ENCODE results near the gene TAOK3. TPM values are rescaled to one million over a fixed set of nuclear protein-coding genes. Genes with fewer than 3 reads are reported as not detected.

TAOK3 gene
- polyA plus RNA-seq, 1 experiment = 18.3 TPM

DNA sequence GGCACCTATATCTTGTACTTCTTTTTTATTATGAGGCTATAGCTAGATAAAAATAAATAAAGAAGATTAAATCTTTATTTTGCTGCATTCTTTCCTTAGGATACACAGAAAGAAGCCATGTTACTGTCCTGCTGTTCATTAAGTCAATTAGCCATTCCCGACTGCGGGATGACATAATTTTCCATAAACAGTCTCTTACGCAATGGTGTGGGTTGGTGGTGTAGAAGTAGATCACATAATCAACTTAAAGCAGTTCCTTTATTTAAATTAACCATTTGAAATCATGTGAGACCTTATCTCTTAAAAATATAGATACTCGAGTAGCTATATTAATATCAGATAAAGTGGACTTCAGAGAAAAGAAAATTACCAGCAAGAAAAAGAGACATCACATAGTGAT is 40.2 kb downstream of the TAOK3 start:
- no peak for DNase-seq (ENCODE audit: low read depth)
- TF ChIP-seq, protein P1, sequence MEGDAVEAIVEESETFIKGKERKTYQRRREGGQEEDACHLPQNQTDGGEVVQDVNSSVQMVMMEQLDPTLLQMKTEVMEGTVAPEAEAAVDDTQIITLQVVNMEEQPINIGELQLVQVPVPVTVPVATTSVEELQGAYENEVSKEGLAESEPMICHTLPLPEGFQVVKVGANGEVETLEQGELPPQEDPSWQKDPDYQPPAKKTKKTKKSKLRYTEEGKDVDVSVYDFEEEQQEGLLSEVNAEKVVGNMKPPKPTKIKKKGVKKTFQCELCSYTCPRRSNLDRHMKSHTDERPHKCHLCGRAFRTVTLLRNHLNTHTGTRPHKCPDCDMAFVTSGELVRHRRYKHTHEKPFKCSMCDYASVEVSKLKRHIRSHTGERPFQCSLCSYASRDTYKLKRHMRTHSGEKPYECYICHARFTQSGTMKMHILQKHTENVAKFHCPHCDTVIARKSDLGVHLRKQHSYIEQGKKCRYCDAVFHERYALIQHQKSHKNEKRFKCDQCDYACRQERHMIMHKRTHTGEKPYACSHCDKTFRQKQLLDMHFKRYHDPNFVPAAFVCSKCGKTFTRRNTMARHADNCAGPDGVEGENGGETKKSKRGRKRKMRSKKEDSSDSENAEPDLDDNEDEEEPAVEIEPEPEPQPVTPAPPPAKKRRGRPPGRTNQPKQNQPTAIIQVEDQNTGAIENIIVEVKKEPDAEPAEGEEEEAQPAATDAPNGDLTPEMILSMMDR (IDR thresholded peaks at IDR 0.05; ENCODE audit: insufficient read depth, low read depth, low read length) = no peak
- Histone ChIP-seq H3K4me3 (ENCODE audit: low read depth, low read length) (no peak overlapping the region), H3K36me3 (ENCODE audit: control insufficient read depth, insufficient read depth, low read length) (no peaks in the 10 kb centered on the region), H3K27me3 (ENCODE audit: control insufficient read depth, insufficient read depth, low read length) (no peaks in the 10 kb centered on the region)
- ChIA-PET CTCF (interaction anchor here (0.6 to 1.4 kb wide), 3 partner anchors 16 to 43 kb away, joined by 3 to 4 read pairs (median 4); partner anchors contain the start of gene SUDS3), POLR2A (no interaction called here)

DNA sequence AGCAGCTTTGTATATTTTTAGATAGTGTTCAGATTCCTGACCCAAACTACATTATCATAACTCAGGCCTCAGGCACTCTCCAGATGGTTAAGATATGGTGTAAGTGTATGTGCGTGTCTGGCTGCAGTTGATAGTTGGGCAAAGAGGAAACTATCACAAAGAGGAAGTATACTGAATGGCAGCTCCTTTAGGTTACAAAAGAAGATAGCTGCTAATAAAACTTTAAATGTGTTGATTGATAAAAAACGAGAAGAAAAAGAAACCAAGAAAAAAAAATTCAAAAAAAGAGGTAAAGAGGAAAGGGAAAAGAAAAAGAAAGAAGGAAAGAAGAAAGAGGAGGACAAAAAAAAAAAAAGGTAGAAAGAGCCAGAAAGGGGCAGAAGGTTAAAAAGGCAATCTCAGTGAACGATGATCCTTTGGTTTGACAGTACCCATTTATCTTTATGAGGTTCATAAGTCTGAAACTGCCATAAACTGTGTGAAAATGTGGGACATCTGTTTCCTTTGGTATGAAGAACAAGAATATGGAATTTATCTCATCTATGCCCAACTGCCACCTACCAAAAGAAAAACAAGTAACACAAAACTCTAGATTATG is 42.2 kb downstream of the TAOK3 start:
- ChIA-PET POLR2A (interaction anchor here (0.6 kb wide), 1 partner anchor 11 kb away, joined by 4 read pairs; no protein-coding TSS in a partner anchor), CTCF (interaction anchor here (0.8 kb wide), 1 partner anchor 45 kb away, joined by 3 read pairs; no protein-coding TSS in a partner anchor)
- TF ChIP-seq, protein P1 (IDR thresholded peaks at IDR 0.05; ENCODE audit: insufficient read depth, low read depth, low read length) = no peak
- DNase-seq (ENCODE audit: low read depth) = peak; percentile 30
- no peaks in the 10 kb centered on the region for H3K36me3 ChIP-seq (ENCODE audit: control insufficient read depth, insufficient read depth, low read length)
- H3K27me3 ChIP-seq (ENCODE audit: control insufficient read depth, insufficient read depth, low read length) = no peaks in the 10 kb centered on the region
- no peak overlapping the region for H3K4me3 ChIP-seq (ENCODE audit: low read depth, low read length)

GRCh38 chr12:118328486-118329330 is 44.0 kb downstream of the TAOK3 start:
- DNase-seq (ENCODE audit: low read depth) = no peak
- H3K36me3 ChIP-seq (ENCODE audit: control insufficient read depth, insufficient read depth, low read length) = no peaks in the 10 kb centered on the region
- TF ChIP-seq, protein P1 (IDR thresholded peaks at IDR 0.05; ENCODE audit: insufficient read depth, low read depth, low read length) = no peak
- ChIA-PET POLR2A (interaction anchor here (0.6 to 0.8 kb wide), 2 partner anchors 19 to 48 kb away, joined by 3 to 5 read pairs; partner anchors contain the start of gene SUDS3), CTCF (no interaction called here)
- H3K4me3 ChIP-seq (ENCODE audit: low read depth, low read length) = no peak overlapping the region
- H3K27me3 ChIP-seq (ENCODE audit: control insufficient read depth, insufficient read depth, low read length) = no peaks in the 10 kb centered on the region

DNA sequence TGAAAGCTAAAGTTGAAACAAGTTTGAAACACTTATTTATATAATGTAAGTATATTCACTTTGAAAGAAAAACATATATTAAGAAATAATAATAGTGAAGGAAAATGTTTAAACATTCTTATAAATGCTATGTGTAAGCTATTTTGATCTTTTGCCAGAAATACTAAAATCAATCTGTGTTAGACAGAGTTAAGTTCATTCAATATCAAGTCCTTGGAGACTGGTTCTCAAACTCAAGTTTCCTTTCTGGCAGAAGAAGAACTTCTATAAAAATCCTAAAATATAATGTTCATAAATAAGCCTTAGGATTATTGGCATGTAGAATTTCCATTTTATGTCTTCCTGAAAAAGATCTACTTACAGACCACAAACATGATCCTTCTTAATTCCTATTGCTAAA is 45.3 kb downstream of the TAOK3 start:
- POLR2A ChIA-PET = no interaction called here
- TF ChIP-seq, protein P1 (IDR thresholded peaks at IDR 0.05; ENCODE audit: insufficient read depth, low read depth, low read length) = no peak
- CTCF ChIA-PET = interaction anchor here (1.4 kb wide), 1 partner anchor 49 kb away, joined by 4 read pairs; the partner anchor contains the start of gene SUDS3
- H3K27me3 ChIP-seq (ENCODE audit: control insufficient read depth, insufficient read depth, low read length) = no peaks in the 10 kb centered on the region
- H3K36me3 ChIP-seq (ENCODE audit: control insufficient read depth, insufficient read depth, low read length) = no peaks in the 10 kb centered on the region
- H3K4me3 ChIP-seq (ENCODE audit: low read depth, low read length) = no peak overlapping the region
- DNase-seq (ENCODE audit: low read depth) = no peak

DNA sequence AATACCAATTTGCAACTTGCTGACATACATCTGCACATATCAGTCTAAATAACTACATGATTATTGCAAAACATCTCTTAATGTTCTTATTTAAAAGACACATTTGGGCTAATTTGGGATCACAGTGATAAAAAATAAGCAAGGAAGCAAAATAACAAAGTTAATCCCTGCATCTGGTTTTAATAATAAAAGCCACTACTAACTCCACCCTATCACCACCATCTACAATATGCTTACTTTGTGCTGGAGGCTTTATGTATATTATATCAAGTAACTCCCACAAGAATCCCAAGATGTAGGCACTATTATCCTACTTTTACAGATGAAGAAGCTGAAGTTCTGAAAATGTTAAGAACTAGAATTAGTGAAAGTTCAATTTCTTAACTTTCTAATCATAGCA is 45.7 kb downstream of the TAOK3 start:
- CTCF ChIA-PET = interaction anchor here (1.4 kb wide), 1 partner anchor 49 kb away, joined by 4 read pairs; the partner anchor contains the start of gene SUDS3

More for the DNA sequence above, 45.7 kb downstream of the TAOK3 start:
- Histone ChIP-seq H3K4me3 (ENCODE audit: low read depth, low read length) (no peak overlapping the region), H3K36me3 (ENCODE audit: control insufficient read depth, insufficient read depth, low read length) (no peaks in the 10 kb centered on the region), H3K27me3 (ENCODE audit: control insufficient read depth, insufficient read depth, low read length) (no peaks in the 10 kb centered on the region)
- POLR2A ChIA-PET = no interaction called here
- DNase-seq (ENCODE audit: low read depth) = no peak
- TF ChIP-seq, protein P1 (IDR thresholded peaks at IDR 0.05; ENCODE audit: insufficient read depth, low read depth, low read length) = no peak

Measured in BJ (cell line).